NCI-H2029 (cell line): ENCODE data around the gene HACD4.
"Not testable (repeated sequence)": the region's sequence is repeated elsewhere in the genome, so short reads cannot be mapped to it uniquely, and the experiment has no call there.

ENCODE experiments used
- DNase-seq: peaks from one replicate; lab custom pipeline; 2025; lab: John Stamatoyannopoulos, UW

The HACD4 gene

GRCh38 chr9:21016701-21017491 lies 14.5 kb downstream of the HACD4 start:
- DNase-seq, result no peak

GRCh38 chr9:21015995-21016394 lies 15.4 kb downstream of the HACD4 start:
- no peak for DNase-seq

- DNase-seq, result no peak
These were observed 16.2 kb downstream of the HACD4 start for GRCh38 chr9:21015129-21015815.

GRCh38 chr9:21002040-21002439 lies 29.4 kb downstream of the HACD4 start:
- no peak for DNase-seq

GRCh38 chr9:21001581-21001980 lies 29.9 kb downstream of the HACD4 start:
- DNase-seq, result no peak

- no peak for DNase-seq
These were observed 33.9 kb downstream of the HACD4 start for GRCh38 chr9:20997503-20998076.

- DNase-seq, result no peak
These were observed 34.6 kb downstream of the HACD4 start for GRCh38 chr9:20996809-20997208.

- DNase-seq, result no peak
These were observed 35.8 kb downstream of the HACD4 start for GRCh38 chr9:20995616-20996015.

GRCh38 chr9:20994486-20994885 lies 37.0 kb downstream of the HACD4 start:
- DNase-seq, result no peak

- no peak for DNase-seq
These were observed 40.6 kb downstream of the HACD4 start for GRCh38 chr9:20990867-20991266.

GRCh38 chr9:20989923-20990341 lies 41.5 kb downstream of the HACD4 start:
- DNase-seq, result no peak

- no peak for DNase-seq
These were observed 42.6 kb downstream of the HACD4 start for GRCh38 chr9:20988671-20989315.

GRCh38 chr9:20988061-20988460 lies 43.4 kb downstream of the HACD4 start:
- DNase-seq, result no peak

GRCh38 chr9:20987521-20987920 lies 43.9 kb downstream of the HACD4 start:
- DNase-seq, result no peak

GRCh38 chr9:20985851-20986600 lies 45.4 kb downstream of the HACD4 start:
- DNase-seq, result no peak

GRCh38 chr9:20984506-20984905 lies 46.9 kb downstream of the HACD4 start:
- no peak for DNase-seq

- DNase-seq, result no peak
These were observed 50.0 kb downstream of the HACD4 start for GRCh38 chr9:20981486-20981885.

- DNase-seq, result no peak
These were observed 50.5 kb downstream of the HACD4 start for GRCh38 chr9:20980832-20981455.

GRCh38 chr9:20978249-20978648 lies 53.2 kb downstream of the HACD4 start:
- no peak for DNase-seq

- DNase-seq, result not testable (repeated sequence)
These were observed 57.1 kb downstream of the HACD4 start for GRCh38 chr9:20974191-20974938.
